Fibroblast of gingiva (primary cell): ENCODE data around the gene SLC26A4.
A peak's percentile ranks its signal among the peaks of the same experiment; 100 is the strongest.
"Not testable (repeated sequence)": the region's sequence is repeated elsewhere in the genome, so short reads cannot be mapped to it uniquely, and the experiment has no call there.

ENCODE experiments used
- DNase-seq: peaks from one replicate; pipeline ENCODE4 v3.0.0-alpha.2; 2011; ENCODE audit warnings: low read depth

Gene SLC26A4

DNA sequence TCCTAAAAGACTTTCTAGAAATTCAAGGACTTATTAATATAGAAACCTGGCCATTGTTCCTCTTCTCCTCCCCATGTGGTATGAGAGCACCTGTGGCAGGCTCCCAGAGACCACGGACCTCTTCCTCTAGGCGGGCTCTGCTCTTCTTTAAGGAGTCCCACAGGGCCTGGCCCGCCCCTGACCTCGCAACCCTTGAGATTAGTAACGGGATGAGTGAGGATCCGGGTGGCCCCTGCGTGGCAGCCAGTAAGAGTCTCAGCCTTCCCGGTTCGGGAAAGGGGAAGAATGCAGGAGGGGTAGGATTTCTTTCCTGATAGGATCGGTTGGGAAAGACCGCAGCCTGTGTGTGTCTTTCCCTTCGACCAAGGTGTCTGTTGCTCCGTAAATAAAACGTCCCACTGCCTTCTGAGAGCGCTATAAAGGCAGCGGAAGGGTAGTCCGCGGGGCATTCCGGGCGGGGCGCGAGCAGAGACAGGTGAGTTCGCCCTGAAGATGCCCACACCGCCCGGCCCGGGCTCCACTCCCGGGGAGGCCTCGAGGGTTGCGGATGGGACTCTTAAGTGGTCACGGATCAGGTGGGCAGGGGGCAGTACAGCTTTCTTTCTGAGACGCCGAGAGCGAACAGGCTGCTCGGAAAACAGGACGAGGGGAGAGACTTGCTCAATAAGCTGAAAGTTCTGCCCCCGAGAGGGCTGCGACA is at the start of gene SLC26A4:
TSS of gene SLC26A4 (plus strand) at position 448 of the 700 bp plus-strand sequence. CDS start 814 bp downstream, outside the sequence.
- DNase-seq, result no peak

DNA sequence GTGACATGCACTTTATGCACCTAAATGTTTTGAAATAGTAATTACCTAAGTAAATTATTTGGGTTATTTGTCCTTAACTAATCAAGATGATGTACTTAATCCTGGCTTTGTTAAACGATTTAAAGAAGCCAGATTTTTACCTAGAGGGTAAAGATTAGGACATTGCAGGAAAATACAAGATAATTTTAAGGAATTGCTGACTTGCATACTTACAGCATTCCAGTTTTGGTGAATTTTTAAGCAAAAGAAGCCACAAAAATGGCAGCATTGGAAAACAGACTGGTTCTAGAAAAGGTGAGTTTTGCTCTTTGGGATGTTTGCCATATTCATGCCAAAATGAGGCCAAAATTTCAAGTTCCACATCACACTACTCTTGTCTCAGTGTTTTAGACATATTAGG is 47.2 kb upstream of the SLC26A4 start:
- DNase-seq, result no peak

DNA sequence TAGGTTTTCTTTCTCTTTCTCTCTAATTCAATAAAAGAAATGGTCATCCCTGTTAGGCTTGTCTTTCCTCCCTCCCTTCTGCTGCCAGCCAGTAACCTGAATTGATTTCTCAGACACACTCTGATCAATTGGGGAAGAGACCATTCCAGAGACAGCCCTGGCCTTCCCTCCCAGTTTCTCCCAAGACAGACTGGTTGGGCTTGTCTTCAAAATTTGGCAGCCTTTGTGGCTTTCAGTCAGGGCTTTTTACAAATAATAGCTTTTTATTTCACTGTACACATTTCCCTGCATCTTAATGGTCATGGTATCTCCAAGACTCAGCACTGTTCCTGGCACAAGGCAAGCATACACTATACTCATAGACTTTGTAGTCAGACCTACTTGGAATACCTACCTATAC is 46.7 kb upstream of the SLC26A4 start:
- DNase-seq, result peak; percentile 12

GRCh38 chr7:107614425-107614824 is 46.2 kb upstream of the SLC26A4 start:
- peak; percentile 68 for DNase-seq

DNA sequence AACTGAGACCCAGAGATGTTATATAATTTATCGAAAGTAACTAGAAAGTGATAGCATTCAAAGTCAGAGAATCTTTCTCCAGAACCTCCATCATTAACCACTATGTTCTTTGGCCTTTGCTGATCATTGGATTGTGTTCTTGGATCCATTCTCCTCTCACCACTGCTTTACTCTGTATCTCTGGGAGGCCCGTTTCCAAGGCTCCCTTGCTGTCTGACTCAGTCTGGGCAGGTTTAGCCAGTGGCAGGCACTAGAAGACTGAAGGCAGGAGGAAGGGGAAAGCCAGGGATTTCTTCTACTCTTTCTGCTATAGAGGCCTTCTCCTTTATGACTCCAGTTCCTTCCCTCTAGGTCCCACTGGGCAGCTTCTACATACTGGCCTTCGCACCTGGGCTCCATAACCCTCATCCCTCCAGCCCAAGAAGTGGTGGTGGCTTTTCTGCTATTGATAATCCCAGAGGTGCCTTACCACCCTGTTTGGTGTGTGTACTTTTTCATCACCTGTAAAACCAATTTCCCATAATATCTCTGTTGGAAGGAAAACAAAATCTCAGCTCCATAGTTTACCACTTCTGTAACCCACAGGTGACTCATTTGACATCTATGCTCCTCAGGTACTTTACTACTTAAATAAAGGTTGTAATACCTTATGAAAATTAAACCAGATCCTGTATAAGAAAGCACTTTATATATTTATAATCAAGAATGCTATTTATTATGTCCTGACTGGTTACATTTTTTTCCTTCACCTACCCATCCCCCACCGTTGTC is 44.5 kb upstream of the SLC26A4 start:
- DNase-seq, result no peak

DNA sequence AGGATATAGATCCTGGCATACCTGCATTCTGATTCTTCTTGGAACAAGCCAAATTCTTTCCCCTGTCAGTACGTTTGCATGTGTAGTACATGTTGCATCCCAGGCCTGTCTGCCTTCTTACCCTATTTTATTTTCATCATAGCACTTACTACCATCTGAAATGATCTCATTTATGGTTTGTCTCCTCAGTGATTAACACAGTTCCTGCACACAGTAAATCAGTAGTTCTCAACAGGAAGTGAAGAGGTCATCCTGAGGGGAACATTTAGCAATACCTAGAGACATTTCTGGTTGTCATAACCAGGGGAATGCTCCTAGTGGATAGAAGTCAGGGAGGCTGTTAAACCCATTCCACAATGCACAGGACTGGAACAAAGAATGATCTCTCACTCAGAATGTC is 38.2 kb upstream of the SLC26A4 start:
- DNase-seq, result peak; percentile 34

GRCh38 chr7:107622894-107623293 is 37.7 kb upstream of the SLC26A4 start:
- DNase-seq, result no peak

- DNase-seq, result no peak
Observed at GRCh38 chr7:107627002-107627401, 33.6 kb upstream of the SLC26A4 start.

GRCh38 chr7:107628461-107629064 is 32.1 kb upstream of the SLC26A4 start:
- no peak for DNase-seq

DNA sequence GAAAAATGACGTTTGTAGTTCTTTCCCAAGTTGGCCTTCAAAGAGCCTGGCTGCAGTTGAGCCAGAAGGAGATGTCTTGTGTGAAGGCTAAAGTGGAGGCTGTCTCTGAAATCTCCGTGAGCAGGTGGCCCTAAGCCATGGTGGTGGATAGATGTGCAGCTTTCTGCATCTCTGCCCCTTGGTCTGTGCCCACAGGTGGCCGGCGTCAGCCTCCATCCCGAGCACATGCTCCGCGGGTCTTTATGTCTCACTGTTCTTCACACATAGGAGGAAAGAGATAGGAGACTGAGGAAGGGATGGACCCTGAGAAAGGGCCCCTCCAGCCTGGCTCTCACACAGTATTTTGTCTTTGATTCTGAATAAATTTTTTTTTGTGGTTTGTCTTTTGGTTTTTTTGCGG is 30.3 kb upstream of the SLC26A4 start:
- no peak for DNase-seq

GRCh38 chr7:107631588-107632491 is 28.8 kb upstream of the SLC26A4 start:
- DNase-seq, result no peak

GRCh38 chr7:107632492-107632865 is 28.1 kb upstream of the SLC26A4 start:
- DNase-seq, result no peak

DNA sequence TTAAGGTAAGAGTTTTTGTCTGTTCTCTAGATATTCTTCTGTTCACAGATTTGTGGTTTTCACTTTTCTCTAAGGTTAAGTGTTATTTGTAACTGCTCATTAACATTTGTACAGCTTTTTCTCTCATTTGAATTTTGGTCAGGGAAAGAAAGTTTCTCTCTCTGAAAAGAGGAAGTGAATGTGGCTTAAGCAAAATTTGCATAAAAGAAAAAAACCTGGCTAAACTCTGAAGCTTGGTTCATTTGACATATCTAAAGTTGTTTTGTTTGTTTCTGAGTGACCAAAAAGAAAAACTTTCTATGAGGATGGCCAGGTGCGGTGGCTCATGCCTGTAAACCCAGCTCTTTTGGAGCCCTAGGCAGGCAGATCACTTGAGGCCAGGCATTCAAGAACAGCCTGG is 22.0 kb upstream of the SLC26A4 start:
- no peak for DNase-seq

DNA sequence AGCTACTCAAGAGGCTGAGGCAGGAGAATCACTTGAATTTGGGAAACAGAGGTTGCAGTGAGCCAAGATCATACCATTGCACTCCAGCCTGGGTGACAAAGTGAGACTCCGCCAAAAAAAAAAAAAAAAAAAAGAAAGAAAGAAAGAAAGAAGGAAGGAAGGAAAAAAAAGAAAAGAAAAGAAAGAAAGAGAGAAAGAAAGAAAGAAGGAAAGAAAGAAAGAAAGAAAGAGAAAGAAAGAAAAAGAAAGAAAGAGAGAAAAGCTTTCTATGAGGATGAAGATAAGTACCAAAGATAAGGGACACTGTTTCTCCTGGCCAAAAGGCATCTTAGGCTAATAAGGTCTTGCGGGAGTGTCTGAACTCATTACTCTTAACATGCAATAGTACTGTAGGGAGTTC is 21.6 kb upstream of the SLC26A4 start:
- not testable (repeated sequence) for DNase-seq

DNA sequence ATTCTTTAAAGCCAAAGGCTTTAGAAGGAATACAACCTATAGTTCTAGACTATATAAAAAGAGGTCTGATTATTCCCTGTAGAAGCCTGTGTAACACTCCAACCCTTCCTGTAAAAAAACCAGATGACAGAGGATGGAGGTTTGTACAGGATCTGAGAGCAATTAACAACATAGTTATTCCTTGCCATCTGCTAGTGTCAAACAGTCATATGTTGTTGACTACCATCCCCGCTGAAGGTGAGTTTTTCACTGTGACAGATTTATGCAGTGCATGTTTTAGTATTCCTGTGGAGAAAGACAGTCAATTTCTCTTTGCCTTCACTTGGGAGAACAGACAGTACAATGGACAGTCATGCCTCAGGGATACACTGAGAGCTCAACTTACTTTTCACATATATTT is 19.0 kb upstream of the SLC26A4 start:
- no peak for DNase-seq

- DNase-seq, result no peak
Observed at GRCh38 chr7:107642501-107642900, 18.1 kb upstream of the SLC26A4 start.

GRCh38 chr7:107643407-107643806 is 17.2 kb upstream of the SLC26A4 start:
- peak; percentile 6 for DNase-seq

GRCh38 chr7:107643938-107644308 is 16.7 kb upstream of the SLC26A4 start:
- DNase-seq, result no peak

DNA sequence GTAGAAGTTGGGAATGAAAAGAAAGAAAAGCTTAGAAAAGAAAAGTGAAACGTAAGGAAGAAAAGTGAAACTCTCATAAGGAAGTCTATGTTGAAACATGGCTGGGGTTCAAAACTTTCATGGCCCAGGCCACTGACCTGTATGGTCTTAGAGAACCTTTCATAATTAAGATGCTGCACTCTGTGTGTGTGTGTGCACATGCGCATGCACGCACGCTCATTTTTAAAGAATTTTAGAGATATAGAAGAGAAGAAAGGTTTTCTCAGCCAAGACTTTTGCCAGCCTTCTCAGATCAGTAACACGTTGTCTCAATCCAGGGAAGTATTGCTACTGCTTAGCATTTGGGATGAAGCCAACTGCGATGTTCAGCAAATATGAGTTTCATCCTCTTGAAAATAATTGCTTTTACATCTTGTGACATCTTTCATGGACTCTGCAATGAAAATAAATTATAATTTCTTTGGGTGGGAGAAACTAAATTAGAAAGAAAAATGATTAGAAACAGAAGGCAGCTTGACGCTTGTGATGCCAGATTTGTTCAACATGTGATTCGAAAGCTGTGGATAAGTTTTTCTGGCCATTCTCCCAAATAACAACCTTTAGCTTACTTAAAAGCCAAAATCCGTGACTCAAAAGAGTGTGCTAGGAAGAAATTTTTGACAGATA is 16.2 kb upstream of the SLC26A4 start:
- DNase-seq, result peak; percentile 23

- DNase-seq, result no peak
Observed at GRCh38 chr7:107652642-107653041, 8.0 kb upstream of the SLC26A4 start.

- DNase-seq, result peak; percentile 3
Observed at GRCh38 chr7:107658467-107658866, 2.2 kb upstream of the SLC26A4 start.

- DNase-seq, result peak; percentile 30
Observed at GRCh38 chr7:107659666-107660065, 962 bp upstream of the SLC26A4 start.
